GM04503 (cell line): ENCODE results near the gene SLC34A3.

Source experiments
- DNase-seq: peaks from one replicate; pipeline ENCODE4 v3.0.0-alpha.2; 2012; ENCODE audit warnings: low read depth

Gene SLC34A3

GRCh38 chr9:137230705-137231371, at the start of gene SLC34A3:
SLC34A3 (plus strand) TSS chr9:137230901; CDS start chr9:137231703, 802 bp downstream.
- no peak for DNase-seq

- no peak for DNase-seq
Observed at GRCh38 chr9:137181680-137182079, 49.0 kb upstream of the SLC34A3 start.

- no peak for DNase-seq
Observed at GRCh38 chr9:137182836-137183235, 47.9 kb upstream of the SLC34A3 start.

GRCh38 chr9:137183980-137184595, 46.6 kb upstream of the SLC34A3 start:
- DNase-seq, result no peak

GRCh38 chr9:137184881-137185660, 45.6 kb upstream of the SLC34A3 start:
- no peak for DNase-seq

GRCh38 chr9:137185921-137186320, 44.8 kb upstream of the SLC34A3 start:
- DNase-seq, result no peak

- no peak for DNase-seq
Observed at GRCh38 chr9:137186385-137186784, 44.3 kb upstream of the SLC34A3 start.

- DNase-seq, result no peak
Observed at GRCh38 chr9:137187386-137187785, 43.3 kb upstream of the SLC34A3 start.

- no peak for DNase-seq
Observed at GRCh38 chr9:137188086-137188489, 42.6 kb upstream of the SLC34A3 start.

- DNase-seq, result peak; percentile 52
Observed at GRCh38 chr9:137188490-137189296, 42.0 kb upstream of the SLC34A3 start, which contains the start of the genes ANAPC2 and SSNA1. ANAPC2 (minus strand) TSS chr9:137188560; CDS start chr9:137188532, 28 bp downstream. SSNA1 (plus strand) TSS chr9:137188676; CDS start chr9:137188727, 51 bp downstream.

- DNase-seq, result no peak
Observed at GRCh38 chr9:137189297-137190295, 41.1 kb upstream of the SLC34A3 start.

- no peak for DNase-seq
Observed at GRCh38 chr9:137190315-137190856, 40.3 kb upstream of the SLC34A3 start.

GRCh38 chr9:137191245-137191644, 39.5 kb upstream of the SLC34A3 start:
- no peak for DNase-seq

GRCh38 chr9:137191691-137192447, 38.8 kb upstream of the SLC34A3 start:
- DNase-seq, result no peak

- DNase-seq, result no peak
Observed at GRCh38 chr9:137192448-137192780, 38.3 kb upstream of the SLC34A3 start.

GRCh38 chr9:137192859-137193258, 37.8 kb upstream of the SLC34A3 start:
- no peak for DNase-seq

- DNase-seq, result no peak
Observed at GRCh38 chr9:137193771-137194170, 36.9 kb upstream of the SLC34A3 start.

- no peak for DNase-seq
Observed at GRCh38 chr9:137194388-137194787, 36.3 kb upstream of the SLC34A3 start.

GRCh38 chr9:137194909-137195308, 35.8 kb upstream of the SLC34A3 start:
- no peak for DNase-seq
